HG03439 (cell line): Measurements from ENCODE around the gene APOB.

Experiments used
- ATAC-seq: cut with Tn5 transposase; IDR thresholded peaks from one replicate; pipeline ENCODE4 v1.9.1; 2021; ENCODE audit warnings: mild to moderate bottlenecking, moderate library complexity; ENCODE audit not compliant: unreplicated experiment

The APOB gene

GRCh38 chr2:20986024-20986939, 57.6 kb downstream of the APOB start:
- ATAC-seq = no peak

DNA sequence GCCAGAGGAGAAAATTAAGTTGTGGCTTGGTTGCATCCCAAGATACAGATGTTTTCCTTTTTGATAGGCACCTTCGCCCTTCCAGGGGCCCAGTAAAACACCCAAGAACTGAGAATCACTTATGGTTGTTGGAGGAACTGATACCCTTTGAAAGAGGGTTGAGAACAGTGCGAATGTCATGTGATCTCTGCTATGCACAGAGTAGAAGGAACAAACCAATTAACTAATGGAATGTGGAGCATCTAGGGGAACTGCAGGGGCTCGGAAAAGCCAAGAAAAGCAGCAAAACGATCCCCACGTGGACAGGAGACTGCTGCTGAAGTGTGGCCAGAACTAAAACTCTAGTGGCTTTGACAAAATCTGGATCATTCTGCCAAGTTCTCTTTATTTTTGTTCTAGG, 58.8 kb downstream of the APOB start:
- ATAC-seq = no peak

DNA sequence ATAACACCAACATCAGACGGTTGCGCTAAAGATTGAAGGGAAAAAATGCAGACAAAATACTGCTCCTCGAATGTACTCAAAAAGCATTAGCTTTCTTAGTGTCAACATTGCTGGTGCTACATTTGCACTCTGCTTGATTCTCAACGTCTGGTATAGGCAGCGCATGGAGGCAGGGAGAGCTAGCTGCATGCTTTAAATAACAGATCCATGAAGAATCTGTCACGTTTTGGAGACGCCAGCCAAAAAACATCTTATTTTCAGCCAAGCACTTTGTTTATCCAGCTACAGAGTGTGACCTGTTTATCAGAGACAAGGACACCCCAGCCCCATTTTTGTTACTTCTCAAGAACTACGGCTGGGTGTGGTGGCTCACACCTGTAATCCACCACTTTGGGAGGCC, 59.5 kb downstream of the APOB start:
- no peak for ATAC-seq

- ATAC-seq = no peak
These were observed 60.0 kb downstream of the APOB start for GRCh38 chr2:20983844-20984243.

GRCh38 chr2:20982861-20983260, 61.0 kb downstream of the APOB start:
- ATAC-seq = no peak

DNA sequence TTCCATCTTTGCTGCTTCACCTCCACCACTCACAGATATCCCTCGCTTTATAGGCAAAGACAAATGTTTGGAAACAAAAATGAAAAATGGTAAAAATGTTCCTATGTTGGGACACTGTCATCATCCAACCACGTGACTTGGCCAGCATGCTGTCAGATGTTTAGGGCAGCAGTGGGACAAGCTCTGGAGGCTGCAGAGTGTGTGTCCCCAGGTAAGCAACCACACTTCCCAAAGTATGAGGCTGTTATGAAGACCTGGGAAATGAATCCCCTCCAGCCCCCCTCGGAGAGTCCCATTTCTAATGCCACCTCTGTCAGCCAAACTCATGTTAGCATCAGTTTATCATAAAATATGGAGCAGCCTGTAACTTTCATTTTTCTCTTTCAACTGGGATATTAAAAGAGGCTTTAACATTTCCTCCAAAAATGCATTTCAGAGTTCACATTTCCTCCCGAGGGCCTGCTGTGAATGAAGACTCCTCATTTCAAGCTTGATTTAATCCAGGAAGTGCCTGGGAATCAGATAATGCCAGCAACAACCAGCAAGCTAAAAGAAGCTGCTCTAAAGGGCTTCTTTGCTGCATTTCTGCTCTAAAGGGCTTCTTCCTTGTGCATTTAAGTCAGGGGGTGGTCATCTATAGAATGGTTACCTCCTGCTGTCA, 66.2 kb downstream of the APOB start:
- ATAC-seq = no peak

GRCh38 chr2:20976527-20976926, 67.3 kb downstream of the APOB start:
- no peak for ATAC-seq

GRCh38 chr2:20972792-20973565, 70.9 kb downstream of the APOB start:
- ATAC-seq = no peak

- ATAC-seq = no peak
These were observed 71.8 kb downstream of the APOB start for GRCh38 chr2:20972110-20972509.

GRCh38 chr2:20970068-20970467, 73.8 kb downstream of the APOB start:
- no peak for ATAC-seq

DNA sequence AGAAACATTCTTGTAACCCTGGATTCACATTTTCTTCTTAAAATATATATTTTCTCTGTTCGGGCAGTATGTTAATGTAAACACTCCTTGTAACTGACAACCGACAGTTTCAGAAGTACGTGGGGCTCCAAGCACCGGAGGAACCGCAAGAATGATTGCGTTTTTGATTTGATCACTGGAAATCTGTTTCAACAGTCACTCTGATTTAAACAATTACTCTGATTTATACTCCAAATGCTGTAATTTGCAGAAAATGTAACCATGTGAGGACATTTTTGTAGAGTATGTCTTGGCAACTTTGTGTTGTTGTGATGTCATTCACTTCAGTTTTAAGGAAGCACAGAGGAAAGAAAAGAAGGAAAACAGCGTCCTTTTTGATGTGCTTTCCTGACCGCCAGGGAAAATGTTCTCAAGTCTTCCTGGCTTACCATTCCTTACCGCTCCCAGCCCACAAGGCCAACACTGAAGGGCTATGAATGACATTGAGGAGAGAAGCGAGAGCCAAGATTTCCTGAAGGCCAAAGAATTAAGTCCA, 77.7 kb downstream of the APOB start:
- no peak for ATAC-seq

- ATAC-seq = no peak
These were observed 78.7 kb downstream of the APOB start for GRCh38 chr2:20965221-20965620.

DNA sequence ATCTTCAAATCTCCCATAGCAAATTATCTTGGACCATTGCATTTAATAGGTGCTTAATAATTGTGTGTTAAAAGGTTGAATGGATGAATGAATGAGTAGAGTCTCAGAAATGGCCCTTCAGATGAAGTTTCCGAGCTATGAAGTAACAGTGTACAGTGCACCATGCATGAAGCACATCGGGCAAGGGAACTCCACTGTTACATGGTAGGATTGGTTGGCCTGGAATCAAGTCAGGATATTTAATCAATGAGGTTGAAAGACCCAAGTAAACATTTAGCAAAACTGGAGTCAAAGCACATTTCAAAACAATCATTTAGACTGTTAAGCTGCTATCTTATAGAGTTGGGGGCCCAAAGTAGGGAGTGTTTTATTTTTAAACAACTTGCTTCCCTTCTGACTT, 80.0 kb downstream of the APOB start:
- ATAC-seq = no peak

DNA sequence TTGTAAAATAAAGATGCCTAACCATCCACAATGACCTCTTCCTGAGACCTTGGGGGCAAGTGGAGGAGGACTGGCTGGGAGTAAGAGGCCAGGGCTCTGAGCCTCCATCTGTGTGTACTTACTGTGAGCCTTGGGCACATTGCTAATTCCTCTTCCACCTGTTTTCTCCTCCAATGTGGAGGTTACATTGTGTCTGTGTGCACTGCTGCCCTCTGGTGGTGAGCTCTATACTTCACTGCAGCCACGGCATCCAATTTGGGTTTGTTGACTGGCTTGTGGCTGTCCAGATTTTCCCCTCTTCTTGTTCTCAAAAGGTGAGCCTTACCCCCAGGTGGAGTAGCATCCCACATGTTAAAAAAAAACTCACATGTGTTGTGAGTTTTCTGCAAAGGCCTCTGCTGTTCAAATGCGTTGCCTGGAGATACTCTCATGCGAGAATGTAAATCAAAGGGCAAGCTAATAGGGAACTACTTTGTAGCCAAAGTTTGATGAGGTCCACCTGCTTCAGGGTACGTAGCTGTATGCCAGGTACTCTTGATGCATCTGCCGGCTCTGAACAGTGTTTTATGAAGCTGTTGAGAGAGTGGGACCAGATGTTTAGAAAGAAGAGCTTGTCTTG, 80.8 kb downstream of the APOB start:
- peak; percentile 71 for ATAC-seq

DNA sequence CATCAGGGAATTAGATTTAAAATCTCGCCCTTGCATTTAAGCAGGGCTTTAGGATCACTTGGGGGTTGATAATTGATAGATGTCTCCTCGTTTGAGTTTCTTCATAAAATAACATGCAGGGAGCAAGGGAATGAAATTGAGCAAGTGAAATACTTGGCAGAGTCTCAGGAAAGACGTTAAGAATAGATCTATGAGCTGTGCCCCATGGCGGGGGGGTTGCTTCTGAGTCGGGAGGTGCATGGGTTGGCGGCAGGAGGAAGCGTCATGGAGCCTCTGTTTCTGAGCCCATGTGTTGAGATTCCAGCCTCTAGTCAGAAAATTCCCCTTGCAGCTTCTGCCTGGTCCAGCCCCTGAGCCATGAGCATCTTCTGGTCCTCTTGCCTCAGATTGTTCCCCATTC, 82.0 kb downstream of the APOB start:
- ATAC-seq = no peak

DNA sequence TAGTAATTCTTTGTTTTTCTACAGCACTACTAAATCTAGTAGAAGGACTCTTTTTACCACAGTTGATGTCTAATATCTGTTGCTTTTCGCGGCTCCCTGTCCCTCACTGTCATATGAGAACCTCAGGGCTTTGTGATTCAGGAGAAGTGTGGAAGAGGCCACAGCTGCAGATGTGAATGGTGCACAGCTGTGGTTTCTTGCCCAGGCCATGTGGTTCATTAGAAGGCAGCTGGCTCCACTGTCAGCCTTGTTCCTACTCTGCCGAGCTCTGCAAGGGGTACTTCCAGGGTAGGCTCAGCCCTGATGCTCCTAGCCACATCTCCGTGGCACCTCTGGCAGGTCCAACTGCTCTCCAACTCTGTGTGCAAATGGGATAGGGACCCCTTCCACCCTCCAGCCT, 83.9 kb downstream of the APOB start:
- no peak for ATAC-seq

- ATAC-seq = no peak
These were observed 84.6 kb downstream of the APOB start for GRCh38 chr2:20959252-20959651.

GRCh38 chr2:20957788-20958525, 85.9 kb downstream of the APOB start:
- no peak for ATAC-seq

GRCh38 chr2:20955277-20956026, 88.4 kb downstream of the APOB start:
- no peak for ATAC-seq
